RWPE2 (cell line): Measurements from ENCODE around the gene VSX2.

ENCODE experiments used
- ATAC-seq: fragments of 200-7000 bp; cut with Tn5 transposase; 3 replicates; pipeline ENCODE4 v1.9.1; 2021; ENCODE audit warnings: low read depth
- DNase-seq: peaks from one replicate; pipeline ENCODE4 v3.0.0-alpha.2; 2020; ENCODE audit warnings: low spot score
- H3K27ac ChIP-seq: fragments of 450-650 bp; 2 replicates; pipeline ENCODE4 v1.5.1; 2017; ENCODE audit warnings: mild to moderate bottlenecking; ENCODE audit not compliant: poor library complexity, severe bottlenecking
- H3K27me3 ChIP-seq: fragments of 250-450 bp; sonication (Bioruptor Pico); 2 replicates; pipeline ENCODE4 v1.5.1; 2021; ENCODE audit warnings: mild to moderate bottlenecking, moderate library complexity; ENCODE audit not compliant: insufficient read depth, poor library complexity, severe bottlenecking
- H3K36me3 ChIP-seq: fragments of 250-450 bp; sonication (Bioruptor Pico); 2 replicates; pipeline ENCODE4 v1.5.1; 2020; ENCODE audit warnings: low read depth, mild to moderate bottlenecking, moderate library complexity
- H3K4me1 ChIP-seq: fragments of 250-450 bp; sonication (Bioruptor Pico); 2 replicates; pipeline ENCODE4 v1.5.1; 2021; ENCODE audit warnings: mild to moderate bottlenecking, moderate library complexity; ENCODE audit not compliant: insufficient read depth, poor library complexity, severe bottlenecking
- H3K4me3 ChIP-seq: fragments of 250-450 bp; sonication (Bioruptor Pico); 2 replicates; pipeline ENCODE4 v1.5.1; 2021; ENCODE audit warnings: mild to moderate bottlenecking, moderate library complexity; ENCODE audit not compliant: severe bottlenecking
- H3K9me3 ChIP-seq: fragments of 250-450 bp; sonication (Bioruptor Pico); 2 replicates; pipeline ENCODE4 v1.5.1; 2021; ENCODE audit warnings: mild to moderate bottlenecking, moderate library complexity; ENCODE audit not compliant: severe bottlenecking
- TF ChIP-seq, protein P1 (sequence below): fragments of 450-650 bp; IDR thresholded peaks from one replicate; pipeline ENCODE4 v1.5.1; 2017; ENCODE audit warnings: mild to moderate bottlenecking, moderate library complexity; ENCODE audit not compliant: poor library complexity, severe bottlenecking

VSX2 gene

DNA sequence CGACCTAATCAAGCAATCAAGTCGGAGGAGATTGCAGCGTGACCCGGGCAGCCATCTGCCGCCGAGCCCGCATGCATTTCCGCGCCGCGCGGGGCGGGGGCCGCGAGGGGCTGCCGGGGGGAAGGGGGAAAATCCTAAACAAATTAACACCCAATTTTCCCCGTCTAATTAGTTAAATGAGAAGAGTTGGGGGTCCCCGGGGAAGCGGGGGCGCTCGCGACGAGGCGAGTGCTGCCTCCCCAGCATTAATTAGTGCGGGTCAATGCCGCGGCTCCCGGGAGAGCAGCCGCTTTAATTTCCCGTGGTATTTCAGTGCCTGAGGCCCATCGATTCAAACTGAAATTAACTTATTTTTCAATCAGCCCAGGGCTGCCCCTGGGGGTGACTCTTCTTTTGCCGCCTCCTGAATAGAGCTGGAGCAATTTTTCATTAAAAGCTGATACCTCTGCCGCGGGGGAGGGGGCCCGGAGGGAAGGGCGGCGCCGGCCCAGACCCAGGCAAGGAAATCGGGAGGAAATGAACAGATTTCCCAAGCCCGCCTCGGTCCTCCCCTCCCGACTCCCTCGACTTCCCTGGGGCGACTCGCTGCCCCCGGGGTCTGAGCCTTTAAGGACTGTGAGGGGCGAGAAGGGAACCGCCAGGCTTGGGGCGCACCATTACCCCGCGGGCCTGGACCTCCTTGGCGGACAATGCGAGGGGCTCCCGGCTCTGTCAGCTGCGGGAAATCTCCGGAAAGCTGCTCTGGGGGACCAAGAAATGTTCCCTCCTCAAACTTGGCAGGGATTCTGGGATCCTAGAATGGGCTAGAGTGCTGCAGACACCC, 18.9 kb downstream of the VSX2 start:
- TF ChIP-seq, protein P1, sequence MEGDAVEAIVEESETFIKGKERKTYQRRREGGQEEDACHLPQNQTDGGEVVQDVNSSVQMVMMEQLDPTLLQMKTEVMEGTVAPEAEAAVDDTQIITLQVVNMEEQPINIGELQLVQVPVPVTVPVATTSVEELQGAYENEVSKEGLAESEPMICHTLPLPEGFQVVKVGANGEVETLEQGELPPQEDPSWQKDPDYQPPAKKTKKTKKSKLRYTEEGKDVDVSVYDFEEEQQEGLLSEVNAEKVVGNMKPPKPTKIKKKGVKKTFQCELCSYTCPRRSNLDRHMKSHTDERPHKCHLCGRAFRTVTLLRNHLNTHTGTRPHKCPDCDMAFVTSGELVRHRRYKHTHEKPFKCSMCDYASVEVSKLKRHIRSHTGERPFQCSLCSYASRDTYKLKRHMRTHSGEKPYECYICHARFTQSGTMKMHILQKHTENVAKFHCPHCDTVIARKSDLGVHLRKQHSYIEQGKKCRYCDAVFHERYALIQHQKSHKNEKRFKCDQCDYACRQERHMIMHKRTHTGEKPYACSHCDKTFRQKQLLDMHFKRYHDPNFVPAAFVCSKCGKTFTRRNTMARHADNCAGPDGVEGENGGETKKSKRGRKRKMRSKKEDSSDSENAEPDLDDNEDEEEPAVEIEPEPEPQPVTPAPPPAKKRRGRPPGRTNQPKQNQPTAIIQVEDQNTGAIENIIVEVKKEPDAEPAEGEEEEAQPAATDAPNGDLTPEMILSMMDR, result no peak
- Histone ChIP-seq H3K27ac (no peak overlapping the region), H3K27me3 (peaks cover 12% of the 10 kb centered on the region), H3K4me3 (peak overlapping the region; percentile 37), H3K4me1 (peaks cover 6% of the 10 kb centered on the region), H3K9me3 (no peaks in the 10 kb centered on the region), H3K36me3 (no peaks in the 10 kb centered on the region)
- no peak for DNase-seq
- no peak for ATAC-seq

DNA sequence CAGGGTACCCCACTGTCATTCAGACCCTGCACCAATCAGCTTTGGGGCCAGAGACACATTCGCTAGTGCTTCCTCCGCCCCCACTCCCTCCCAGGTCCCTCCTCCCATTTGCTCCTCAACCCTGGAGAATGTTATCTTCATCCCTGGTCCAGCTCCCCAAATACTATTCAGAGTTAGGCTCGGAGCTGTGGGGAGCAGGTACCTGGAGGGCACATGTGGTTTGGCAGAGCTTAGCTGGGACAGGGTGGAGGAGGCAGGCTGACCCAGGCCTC, 19.5 kb downstream of the VSX2 start:
- no peak for ATAC-seq
- TF ChIP-seq, protein P1, result no peak
- no peak for DNase-seq
- Histone ChIP-seq H3K27me3 (peaks cover 12% of the 10 kb centered on the region), H3K27ac (no peak overlapping the region), H3K9me3 (no peaks in the 10 kb centered on the region), H3K36me3 (no peaks in the 10 kb centered on the region), H3K4me3 (no peak overlapping the region), H3K4me1 (peaks cover 6% of the 10 kb centered on the region)

DNA sequence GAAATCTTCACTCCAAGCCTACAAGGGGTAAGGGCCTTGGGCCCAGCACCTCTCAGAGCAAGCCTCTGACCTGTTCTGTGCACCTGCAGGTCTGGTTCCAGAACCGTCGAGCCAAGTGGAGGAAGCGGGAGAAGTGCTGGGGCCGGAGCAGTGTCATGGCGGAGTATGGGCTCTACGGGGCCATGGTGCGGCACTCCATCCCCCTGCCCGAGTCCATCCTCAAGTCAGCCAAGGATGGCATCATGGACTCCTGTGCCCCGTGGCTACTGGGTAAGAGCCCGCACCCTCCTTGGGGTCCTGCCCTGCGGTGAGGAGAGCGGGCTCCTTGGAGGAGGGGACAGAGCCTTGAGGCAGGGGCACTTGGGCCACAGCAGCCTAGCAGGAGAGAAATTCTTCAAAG, 20.3 kb downstream of the VSX2 start:
- ATAC-seq, result no peak
- H3K27ac ChIP-seq, result no peak overlapping the region
- TF ChIP-seq, protein P1, result no peak

DNA sequence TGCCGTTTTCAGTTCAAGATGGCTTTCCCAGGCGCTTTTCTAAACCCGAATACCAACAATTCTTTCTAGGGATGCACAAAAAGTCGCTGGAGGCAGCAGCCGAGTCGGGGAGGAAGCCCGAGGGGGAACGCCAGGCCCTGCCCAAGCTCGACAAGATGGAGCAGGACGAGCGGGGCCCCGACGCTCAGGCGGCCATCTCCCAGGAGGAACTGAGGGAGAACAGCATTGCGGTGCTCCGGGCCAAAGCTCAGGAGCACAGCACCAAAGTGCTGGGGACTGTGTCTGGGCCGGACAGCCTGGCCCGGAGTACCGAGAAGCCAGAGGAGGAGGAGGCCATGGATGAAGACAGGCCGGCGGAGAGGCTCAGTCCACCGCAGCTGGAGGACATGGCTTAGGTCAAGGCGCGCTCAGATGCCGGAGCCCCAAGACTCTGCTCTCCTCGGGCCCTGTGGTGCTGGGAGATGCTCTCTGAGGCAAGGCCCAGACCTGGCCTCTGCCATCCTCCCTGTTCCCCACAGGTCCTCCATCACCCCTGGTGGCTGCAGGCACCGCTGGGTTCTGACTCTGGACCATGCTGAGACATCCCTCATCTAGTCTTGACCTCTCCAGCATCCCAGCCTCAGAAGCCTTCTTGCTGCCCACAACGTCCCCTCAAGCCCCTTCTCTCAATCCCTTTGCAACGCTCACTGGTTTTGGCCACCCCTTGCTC, 21.4 kb downstream of the VSX2 start:
- TF ChIP-seq, protein P1, result no peak
- DNase-seq, result no peak
- no peak overlapping the region for H3K27ac ChIP-seq
- H3K9me3 ChIP-seq, result no peaks in the 10 kb centered on the region
- no peak for ATAC-seq
- peaks cover 6% of the 10 kb centered on the region for H3K4me1 ChIP-seq
- H3K36me3 ChIP-seq, result no peaks in the 10 kb centered on the region
- H3K4me3 ChIP-seq, result no peak overlapping the region
- H3K27me3 ChIP-seq, result peaks cover 12% of the 10 kb centered on the region

More for the DNA sequence above, 20.3 kb downstream of the VSX2 start:
- Histone ChIP-seq H3K4me1 (peaks cover 6% of the 10 kb centered on the region), H3K4me3 (no peak overlapping the region), H3K36me3 (no peaks in the 10 kb centered on the region), H3K27me3 (peaks cover 12% of the 10 kb centered on the region), H3K9me3 (no peaks in the 10 kb centered on the region)
- no peak for DNase-seq

DNA sequence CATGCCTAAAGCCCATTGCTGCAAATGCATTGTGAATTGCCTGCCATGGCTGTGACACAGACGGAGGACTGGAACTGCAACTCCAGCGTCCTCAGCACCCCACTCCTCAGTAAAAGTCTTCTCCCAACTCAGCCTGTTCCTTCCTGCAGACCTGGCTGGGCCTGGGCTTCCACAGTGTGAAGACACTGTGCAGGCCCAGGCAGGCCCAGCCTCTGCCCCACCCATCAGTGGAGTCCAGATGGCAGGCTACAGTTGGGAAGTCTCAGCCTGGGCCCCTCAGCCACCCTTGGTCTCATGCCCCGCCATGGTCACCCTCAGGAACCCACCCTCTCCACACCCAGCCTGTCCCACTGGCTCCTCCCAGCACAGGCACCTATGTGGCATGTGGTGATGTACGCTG, 22.0 kb downstream of the VSX2 start:
- Histone ChIP-seq H3K4me1 (peaks cover 6% of the 10 kb centered on the region), H3K36me3 (no peaks in the 10 kb centered on the region), H3K27ac (no peak overlapping the region), H3K27me3 (peaks cover 12% of the 10 kb centered on the region), H3K9me3 (no peaks in the 10 kb centered on the region), H3K4me3 (no peak overlapping the region)
- ATAC-seq (peak; percentile 82), DNase-seq (no peak)
- TF ChIP-seq, protein P1, result no peak
